CD4-positive, alpha-beta T cell (primary cell): Measurements from ENCODE around the gene NHLRC1. TPM values are rescaled to one million over a fixed set of nuclear protein-coding genes. Genes with fewer than 3 reads are reported as not detected.

ENCODE experiments used
- ATAC-seq: fragments of 200-7000 bp; cut with Tn5 transposase; one replicate; pipeline ENCODE4 v1.10.0; 2022; ENCODE audit warnings: mild to moderate bottlenecking; ENCODE audit not compliant: poor library complexity
- CTCF ChIA-PET: fragments of 350-600 bp; sonication (Branson Sonifier 250); formaldehyde crosslinking; loops from one replicate; lab custom pipeline; 2021; ENCODE audit warnings: antibody characterized with exemption, inconsistent platforms; lab: Charles Lee
- POLR2A ChIA-PET: fragments of 350-600 bp; sonication (Branson Sonifier 250); formaldehyde crosslinking; loops from one replicate; lab custom pipeline; 2021; ENCODE audit warnings: antibody characterized with exemption, inconsistent platforms; lab: Charles Lee
- DNase-seq, 14 experiments: peaks; one replicate each; pipeline ENCODE4 v3.0.0-alpha.2; 2013 to 2020; ENCODE audit warnings: mixed read lengths in 2 of 14
- H3K27ac ChIP-seq, 2 donors: one replicate each; pipeline versions ENCODE4 v1.5.1 to v1.7.0; 2013; ENCODE audit warnings: low read length in 2 of 2, low read depth in 1 of 2, mild to moderate bottlenecking in 1 of 2
- H3K27me3 ChIP-seq, 2 experiments: 1 replicate in 1 of 2; 2 replicates in 1 of 2; pipeline versions ENCODE4 v1.6.1 to v1.7.0; 2013; ENCODE audit warnings: low read length in 2 of 2, control low read depth in 1 of 2, mild to moderate bottlenecking in 1 of 2, moderate library complexity in 1 of 2; ENCODE audit not compliant: insufficient read depth in 2 of 2, control insufficient read depth in 1 of 2
- H3K36me3 ChIP-seq: one replicate; pipeline ENCODE4 v1.6.1; 2013; ENCODE audit warnings: low read length, control low read depth; ENCODE audit not compliant: insufficient read depth
- H3K4me1 ChIP-seq: one replicate; pipeline ENCODE4 v1.6.1; 2013; ENCODE audit warnings: low read length, control low read depth; ENCODE audit not compliant: insufficient read depth
- H3K4me3 ChIP-seq: one replicate; pipeline ENCODE4 v1.5.1; 2013; ENCODE audit warnings: mild to moderate bottlenecking, low read length, moderate library complexity
- H3K9me3 ChIP-seq, 2 experiments: 1 replicate in 1 of 2; 2 replicates in 1 of 2; pipeline versions ENCODE4 v1.6.1 to v1.7.0; 2013; ENCODE audit warnings: low read length in 2 of 2, mild to moderate bottlenecking in 2 of 2, control low read depth in 1 of 2, moderate library complexity in 1 of 2; ENCODE audit not compliant: control insufficient read depth in 1 of 2, insufficient read depth in 1 of 2
- H3K27ac Mint-ChIP-seq: one replicate; pipeline ENCODE4 v1.8.0; 2020; ENCODE audit warnings: mixed read lengths
- H3K27me3 Mint-ChIP-seq: one replicate; pipeline ENCODE4 v1.8.0; 2021; ENCODE audit warnings: mixed read lengths
- H3K36me3 Mint-ChIP-seq: one replicate; pipeline ENCODE4 v1.8.0; 2021; ENCODE audit warnings: low read depth, mixed read lengths
- H3K4me1 Mint-ChIP-seq: one replicate; pipeline ENCODE4 v1.8.0; 2021; ENCODE audit warnings: low read depth, mixed read lengths
- H3K4me3 Mint-ChIP-seq: one replicate; pipeline ENCODE4 v1.8.0; 2020; ENCODE audit warnings: mild to moderate bottlenecking, mixed read lengths
- H3K9me3 Mint-ChIP-seq: one replicate; pipeline ENCODE4 v1.8.0; 2020; ENCODE audit warnings: mixed read lengths
- CTCF ChIP-seq: fragments of 200-600 bp; IDR thresholded peaks from one replicate; pipeline ENCODE4 v1.8.0; 2022; ENCODE audit warnings: antibody characterized with exemption, mild to moderate bottlenecking
- intact Hi-C, 2 experiments: fragments of 100-400 bp; cut with DNase I in 1 of 2; cut with micrococcal nuclease in 1 of 2; formaldehyde crosslinking; loops; one replicate each; pipeline versions ENCODE4 v1.15.1 to v1.9.0; 2023 to 2025; cut with DNase I, micrococcal nuclease
- total RNA-seq, 174 experiments: library from RNA in 2 of 174; stranded (reverse) in 2 of 174; gene quantifications; one replicate each; pipeline ENCODE4 v1.2.3 and lab custom pipeline; 2021 to 2026

The NHLRC1 gene
- total RNA-seq, 2 experiments from 2014 or later: 0.11 TPM; not detected in 1

- no peak overlapping the region for H3K4me3 ChIP-seq
- H3K27ac ChIP-seq: no peak overlapping the region
- Mint-ChIP-seq H3K27me3 (peaks cover 16% of the 10 kb centered on the region), H3K27ac (no peak overlapping the region), H3K4me1 (no peaks in the 10 kb centered on the region), H3K4me3 (no peak overlapping the region), H3K36me3 (no peaks in the 10 kb centered on the region), H3K9me3 (peaks cover under 1% of the 10 kb centered on the region)
- H3K4me1 ChIP-seq: no peaks in the 10 kb centered on the region
- ChIA-PET CTCF (no interaction called here), POLR2A (no interaction called here)
- no peak for TF ChIP-seq CTCF
- no peak for ATAC-seq
- H3K27me3 ChIP-seq: peaks cover 4 to 9% of the 10 kb centered on the region in 2 experiments
- intact Hi-C loops: no loop called here
- no peak for DNase-seq
- peaks cover 0 to 5% of the 10 kb centered on the region in 2 experiments for H3K9me3 ChIP-seq
- no peaks in the 10 kb centered on the region for H3K36me3 ChIP-seq
Observed at GRCh38 chr6:18101873-18102272, 20.6 kb downstream of the NHLRC1 start.

- Mint-ChIP-seq H3K36me3 (no peaks in the 10 kb centered on the region), H3K4me3 (no peak overlapping the region), H3K4me1 (no peaks in the 10 kb centered on the region), H3K9me3 (no peaks in the 10 kb centered on the region), H3K27me3 (peaks cover 16% of the 10 kb centered on the region), H3K27ac (no peak overlapping the region)
- peaks cover 4 to 9% of the 10 kb centered on the region in 2 experiments for H3K27me3 ChIP-seq
- no peak for DNase-seq
- CTCF ChIA-PET: no interaction called here
- H3K4me1 ChIP-seq: no peaks in the 10 kb centered on the region
- TF ChIP-seq CTCF: no peak
- H3K9me3 ChIP-seq: no peaks in the 10 kb centered on the region
- no peaks in the 10 kb centered on the region for H3K36me3 ChIP-seq
- intact Hi-C loops: no loop called here
- POLR2A ChIA-PET: no interaction called here
- H3K27ac ChIP-seq: no peak overlapping the region
- no peak for ATAC-seq
- H3K4me3 ChIP-seq: no peak overlapping the region
Observed at GRCh38 chr6:18101271-18101670, 21.2 kb downstream of the NHLRC1 start.

- no peak for ATAC-seq
- no peak overlapping the region for H3K27ac ChIP-seq
- no peaks in the 10 kb centered on the region for H3K36me3 Mint-ChIP-seq
- H3K27ac Mint-ChIP-seq: no peak overlapping the region
- ChIA-PET CTCF (no interaction called here), POLR2A (no interaction called here)
- no peaks in the 10 kb centered on the region for H3K9me3 ChIP-seq
- peaks cover 16% of the 10 kb centered on the region for H3K27me3 Mint-ChIP-seq
- no peak overlapping the region for H3K4me3 ChIP-seq
- H3K4me1 Mint-ChIP-seq: no peaks in the 10 kb centered on the region
- TF ChIP-seq CTCF: no peak
- H3K4me3 Mint-ChIP-seq: no peak overlapping the region
- peaks cover 4 to 9% of the 10 kb centered on the region in 2 experiments for H3K27me3 ChIP-seq
- H3K36me3 ChIP-seq: no peaks in the 10 kb centered on the region
- H3K4me1 ChIP-seq: no peaks in the 10 kb centered on the region
- DNase-seq: no peak
- intact Hi-C loops: no loop called here
- H3K9me3 Mint-ChIP-seq: no peaks in the 10 kb centered on the region
Observed at GRCh38 chr6:18100296-18100695, 22.2 kb downstream of the NHLRC1 start.
